Posterior vena cava (tissue), 2 donors: ENCODE measurements around the gene IRX6. TPM values are rescaled to one million over a fixed set of nuclear protein-coding genes. Genes with fewer than 3 reads are reported as not detected.

Experiments
- total RNA-seq, 2 donors: library from RNA; stranded (reverse); fragmentation: NEBNext Ultra II Directional; extraction: Animal tissue kit (Norgen Biotek cat#: 25700); gene quantifications; one replicate each; pipeline ENCODE4 v1.2.1, GENCODE V29; 2021
- donor health status: DM: yes; HTN: yes; CAD: no.
- donor health status: DM: yes; HTN: yes; CAD: no.

IRX6 gene
- total RNA-seq, 2 donors from 2014 or later: 0.42 to 0.67 TPM

Other genes starting within 250 kb of the IRX6 start
- 100 to 1,000 TPM; 539 to 826 TPM for gene MMP2, start 155.0 kb downstream of the IRX6 start, total RNA-seq
- 10 to 100 TPM; 13.8 to 16.0 TPM for gene LPCAT2, start 184.9 kb downstream of the IRX6 start, total RNA-seq
- under 1 TPM in 1 of 2 donors, not detected in 1; 0.83 TPM for gene CAPNS2, start 242.5 kb downstream of the IRX6 start, total RNA-seq